ENCODE measurements around the gene ZRANB1. TPM values are rescaled to one million over a fixed set of nuclear protein-coding genes. Genes with fewer than 3 reads are reported as not detected.

The ZRANB1 gene
- total RNA-seq, 2 donors from 2014 or later = 26.0 to 26.9 TPM

- TF ChIP-seq CTCF (conservative IDR thresholded peaks at IDR 0.05) = peak; percentile 8
- Histone ChIP-seq H3K27me3 (ENCODE audit: control insufficient read depth, insufficient read depth, low read length, poor library complexity, severe bottlenecking) (no peaks in the 10 kb centered on the region), H3K9ac (ENCODE audit: extremely low read depth, low read length, poor library complexity, severe bottlenecking) (no peak overlapping the region), H3K9me3 (ENCODE audit: control insufficient read depth, low read length) (no peaks in the 10 kb centered on the region), H3K36me3 (ENCODE audit: control insufficient read depth, insufficient read depth, low read length) (peaks cover 16% of the 10 kb centered on the region), H3K27ac (ENCODE audit: low read depth, low read length) (peak overlapping the region; percentile 42), H3K4me3 (ENCODE audit: low read length) (no peak overlapping the region), H3K4me1 (ENCODE audit: control insufficient read depth, insufficient read depth, low read length) (no peaks in the 10 kb centered on the region)
- Mint-ChIP-seq H3K4me3 (no peak overlapping the region), H3K4me1 (peaks cover 3% of the 10 kb centered on the region), H3K27ac (no peak overlapping the region), H3K36me3 (ENCODE audit: low read depth) (peaks cover 26% of the 10 kb centered on the region), H3K27me3 (ENCODE audit: insufficient read depth) (no peaks in the 10 kb centered on the region), H3K9me3 (no peaks in the 10 kb centered on the region)
- 89 to 90% methylated on average over 7 to 14 of the region's 14 CpGs for WGBS, 2 experiments (ENCODE audit: insufficient coverage in 1 of 2, insufficient read length in 1 of 2)
- DNase-seq = no peak
Measured at GRCh38 chr10:125003901-125004467, 62.1 kb downstream of the ZRANB1 start.

- Mint-ChIP-seq H3K27ac (peak overlapping the region; percentile 48), H3K36me3 (ENCODE audit: low read depth) (peaks cover 23% of the 10 kb centered on the region), H3K4me3 (no peak overlapping the region), H3K9me3 (no peaks in the 10 kb centered on the region), H3K27me3 (ENCODE audit: insufficient read depth) (no peaks in the 10 kb centered on the region), H3K4me1 (peaks cover 10% of the 10 kb centered on the region)
- DNase-seq = peak; percentile 60
- 88 to 94% methylated on average over 9 to 19 of the region's 19 CpGs for WGBS, 2 experiments (ENCODE audit: insufficient coverage in 1 of 2, insufficient read length in 1 of 2)
- no peak for TF ChIP-seq CTCF (conservative IDR thresholded peaks at IDR 0.05)
- Histone ChIP-seq H3K4me1 (ENCODE audit: control insufficient read depth, insufficient read depth, low read length) (no peaks in the 10 kb centered on the region), H3K27ac (ENCODE audit: low read depth, low read length) (no peak overlapping the region), H3K4me3 (ENCODE audit: low read length) (no peak overlapping the region), H3K9ac (ENCODE audit: extremely low read depth, low read length, poor library complexity, severe bottlenecking) (no peak overlapping the region), H3K27me3 (ENCODE audit: control insufficient read depth, insufficient read depth, low read length, poor library complexity, severe bottlenecking) (no peaks in the 10 kb centered on the region), H3K36me3 (ENCODE audit: control insufficient read depth, insufficient read depth, low read length) (peaks cover 16% of the 10 kb centered on the region), H3K9me3 (ENCODE audit: control insufficient read depth, low read length) (no peaks in the 10 kb centered on the region)
Measured at GRCh38 chr10:125004571-125005311, 62.8 kb downstream of the ZRANB1 start.

GRCh38 chr10:125005312-125006187 lies 63.6 kb downstream of the ZRANB1 start:
- 95 to 97% methylated on average over 27 to 36 of the region's 36 CpGs for WGBS, 2 experiments (ENCODE audit: insufficient coverage in 1 of 2, insufficient read length in 1 of 2)
- no peak overlapping the region for H3K9ac ChIP-seq (ENCODE audit: extremely low read depth, low read length, poor library complexity, severe bottlenecking)
- no peaks in the 10 kb centered on the region for H3K9me3 ChIP-seq (ENCODE audit: control insufficient read depth, low read length)
- Mint-ChIP-seq H3K9me3 (no peaks in the 10 kb centered on the region), H3K27me3 (ENCODE audit: insufficient read depth) (no peaks in the 10 kb centered on the region), H3K27ac (peak overlapping the region; percentile 48), H3K4me3 (no peak overlapping the region), H3K4me1 (peaks cover 16% of the 10 kb centered on the region), H3K36me3 (ENCODE audit: low read depth) (peaks cover 14% of the 10 kb centered on the region)
- H3K27me3 ChIP-seq (ENCODE audit: control insufficient read depth, insufficient read depth, low read length, poor library complexity, severe bottlenecking) = no peaks in the 10 kb centered on the region
- TF ChIP-seq CTCF (conservative IDR thresholded peaks at IDR 0.05) = no peak
- no peak overlapping the region for H3K4me3 ChIP-seq (ENCODE audit: low read length)
- no peak overlapping the region for H3K27ac ChIP-seq (ENCODE audit: low read depth, low read length)
- H3K36me3 ChIP-seq (ENCODE audit: control insufficient read depth, insufficient read depth, low read length) = peaks cover 13% of the 10 kb centered on the region
- no peaks in the 10 kb centered on the region for H3K4me1 ChIP-seq (ENCODE audit: control insufficient read depth, insufficient read depth, low read length)
- no peak for DNase-seq
